K562 (cell line): ENCODE data around the gene TRERF1. TPM values are rescaled to one million over a fixed set of nuclear protein-coding genes. Genes with fewer than 3 reads are reported as not detected.

Experiments
- ATAC-seq: fragments of 200-7000 bp; cut with Tn5 transposase; 3 replicates; pipeline ENCODE4 v1.9.1; 2020; ENCODE audit warnings: moderate library complexity
- BruUV-seq: library from RNA; stranded (reverse); fragments of 400-500 nt; replicated peaks from 2 replicates; lab custom pipeline; 2021; lab: Mats Ljungman, UMichigan
- CTCF ChIA-PET: fragments of 300-600 bp; formaldehyde crosslinking; extraction: SDS; loops from one replicate; lab custom pipeline; 2021; ENCODE audit warnings: low intra/inter-chr PET ratio; lab: Yijun Ruan, JAX
- POLR2A ChIA-PET: fragments of 300-600, 350-650 bp; sonication (Branson Sonifier 250); formaldehyde crosslinking; extraction: SDS; loops from one replicate; lab custom pipeline; 2021; ENCODE audit warnings: antibody characterized with exemption, inconsistent platforms; lab: Yijun Ruan, JAX
- DNase-seq, 4 experiments: peaks; one replicate each; pipeline versions ENCODE4 v3.0.0 to v3.0.0-alpha.2; 2011 to 2018; ENCODE audit warnings: low spot score in 3 of 4, mixed read lengths in 3 of 4; ENCODE audit errors: extremely low read depth in 1 of 4
- FAIRE-seq: peaks from 2 replicates; lab custom pipeline; 2011; peaks lifted over from hg19 to GRCh38; lab: Jason Lieb, UNC
- H2AFZ ChIP-seq: 2 replicates; pipeline ENCODE4 v1.6.0; 2011; ENCODE audit warnings: low read depth, low read length, control low read depth, inconsistent platforms
- H3K27ac ChIP-seq: fragments of 200-600 bp; 3 replicates; pipeline ENCODE4 v1.8.0; 2011; ENCODE audit warnings: low read depth, mild to moderate bottlenecking, control low read depth, inconsistent platforms, low read length, moderate library complexity, mixed read lengths; ENCODE audit errors: extremely low read depth
- H3K27me3 ChIP-seq, 2 experiments: fragments of 300-600 bp in 1 of 2; 2 replicates in 1 of 2; 3 replicates in 1 of 2; pipeline versions ENCODE4 v1.6.0 to v1.8.0; 2011; ENCODE audit warnings: inconsistent platforms in 2 of 2, low read length in 2 of 2, mild to moderate bottlenecking in 1 of 2, mixed read lengths in 1 of 2, moderate library complexity in 1 of 2; ENCODE audit not compliant: control insufficient read depth in 2 of 2, insufficient read depth in 2 of 2
- H3K36me3 ChIP-seq: fragments of 300-600 bp; 3 replicates; pipeline ENCODE4 v1.8.0; 2011; ENCODE audit warnings: mild to moderate bottlenecking, low read length, inconsistent platforms; ENCODE audit not compliant: control insufficient read depth, insufficient read depth
- H3K4me1 ChIP-seq, 2 experiments: fragments of 200-600 bp in 1 of 2; replicated peaks in 1 of 2; 2 replicates in 1 of 2; 3 replicates in 1 of 2; pipeline versions ENCODE4 v1.5.1 to v1.8.0; 2011; ENCODE audit warnings: inconsistent platforms in 2 of 2, low read length in 2 of 2, mild to moderate bottlenecking in 1 of 2, mixed read lengths in 1 of 2, moderate library complexity in 1 of 2; ENCODE audit not compliant: control insufficient read depth in 2 of 2, insufficient read depth in 2 of 2
- H3K4me2 ChIP-seq: 2 replicates; pipeline ENCODE4 v1.6.1; 2011; ENCODE audit warnings: low read length, control low read depth, inconsistent platforms, mixed read lengths; ENCODE audit not compliant: insufficient read depth
- H3K4me3 ChIP-seq: fragments of 200-600 bp; sonication (generic), shearing (Covaris generic); 2 replicates; pipeline ENCODE4 v1.5.1; 2016; ENCODE audit warnings: control low read depth, inconsistent platforms
- H3K79me2 ChIP-seq: fragments of 200-600 bp; 3 replicates; pipeline ENCODE4 v1.8.0; 2011; ENCODE audit warnings: low read length, inconsistent platforms; ENCODE audit not compliant: control insufficient read depth, insufficient read depth
- H3K9ac ChIP-seq, 2 experiments: 2 replicates each; pipeline versions ENCODE4 v1.6.0 to v1.6.1; 2011; ENCODE audit warnings: low read depth in 2 of 2, low read length in 2 of 2, control low read depth in 1 of 2, inconsistent platforms in 1 of 2, mild to moderate bottlenecking in 1 of 2, mixed read lengths in 1 of 2; ENCODE audit not compliant: insufficient read depth in 1 of 2
- H3K9me1 ChIP-seq: one replicate; pipeline ENCODE4 v1.6.0; 2011; ENCODE audit warnings: inconsistent platforms, mild to moderate bottlenecking, low read length, moderate library complexity; ENCODE audit not compliant: control insufficient read depth, insufficient read depth
- H3K9me3 ChIP-seq: replicated peaks from 2 replicates; pipeline ENCODE4 v1.5.1; 2011; ENCODE audit warnings: low read depth, low read length, inconsistent platforms; ENCODE audit not compliant: control insufficient read depth, insufficient read depth
- H4K20me1 ChIP-seq: replicated peaks from 2 replicates; pipeline ENCODE4 v1.6.1; 2011; ENCODE audit warnings: low read length, inconsistent platforms, mixed read lengths; ENCODE audit not compliant: control insufficient read depth, insufficient read depth
- C11orf30 ChIP-seq: fragments of 450-650 bp; IDR thresholded peaks from 2 replicates; pipeline ENCODE4 v1.6.1; 2016; ENCODE audit warnings: low read depth, mild to moderate bottlenecking
- ESRRA ChIP-seq: fragments of 450-650 bp; IDR thresholded peaks from 2 replicates; pipeline ENCODE4 v1.6.1; 2014; ENCODE audit warnings: low read depth, mild to moderate bottlenecking, moderate library complexity, borderline replicate concordance
- GMEB1 ChIP-seq: fragments of 250-450 bp; sonication (Bioruptor Pico); IDR thresholded peaks from 2 replicates; pipeline ENCODE4 v1.4.0; 2020; ENCODE audit warnings: mild to moderate bottlenecking
- MAFF ChIP-seq: IDR thresholded peaks from 2 replicates; pipeline ENCODE4 v1.6.1; 2012; ENCODE audit warnings: low read length, improper control_type of control experiment
- MAFG ChIP-seq: fragments of 450-650 bp; conservative IDR thresholded peaks from 2 replicates; pipeline ENCODE4 v1.6.1; 2016; ENCODE audit warnings: missing genetic modification characterization, missing compliant biosample characterization
- MAFK ChIP-seq: IDR thresholded peaks from 2 replicates; pipeline ENCODE4 v1.6.1; 2011; ENCODE audit warnings: low read length, improper control_type of control experiment
- RBM25 ChIP-seq: fragments of 200-400 bp; formaldehyde crosslinking; IDR thresholded peaks from 2 replicates; pipeline ENCODE4 v1.6.1; 2018; ENCODE audit warnings: low read length, low read depth, moderate library complexity; ENCODE audit not compliant: severe bottlenecking
- THRA ChIP-seq: fragments of 450-650 bp; IDR thresholded peaks from 2 replicates; pipeline ENCODE4 v1.6.1; 2017; ENCODE audit warnings: mild to moderate bottlenecking, moderate library complexity
- ZNF316 ChIP-seq: fragments of 450-650 bp; IDR thresholded peaks from 2 replicates; pipeline ENCODE4 v1.6.1; 2016
- ZNF584 ChIP-seq: fragments of 200-800 bp; sonication (Bioruptor generic); IDR thresholded peaks from 2 replicates; pipeline ENCODE4 v1.6.1; 2016; ENCODE audit warnings: low read depth, mild to moderate bottlenecking, missing genetic modification characterization, missing compliant biosample characterization
- WGBS: fragments of 100-300 bp; shearing (Covaris generic); methylation state at CpG from one replicate; pipeline ENCODE4 v1.1.6; 2016; ENCODE audit warnings: low coverage, mixed read lengths; ENCODE audit not compliant: insufficient coverage; ENCODE audit errors: missing lambda C conversion rate; 5-methylcytosine and 5-hydroxymethylcytosine counted together
- in situ Hi-C: fragments of 300-500 bp; cut with MboI; formaldehyde crosslinking; loops from 4 replicates; pipeline ENCODE4 v1.15.0; 2018; ENCODE audit warnings: inconsistent platforms, mixed read lengths
- intact Hi-C: fragments of 100-400 bp; cut with micrococcal nuclease; formaldehyde crosslinking; loops from 2 replicates; pipeline ENCODE4 v1.14.2; 2022
- polyA plus RNA-seq, 8 experiments: library from polyadenylated mRNA; depleted of rRNA in 4 of 8; stranded (reverse) in 5 of 8; unstranded in 3 of 8; fragments of >200 nt; fragmentation: Nextera tagmentation in 2 of 8; fragmentation: Illumina TruSeq in 1 of 8; extraction: Ambion mirVana in 2 of 8; extraction: Trizol in 1 of 8; gene quantifications; 2 replicates each; pipeline versions ENCODE4 v1.2.1 to v1.2.3, GENCODE V29; 2011 to 2014; ENCODE audit warnings: inconsistent platforms in 1 of 8, missing spikeins in 1 of 8
- total RNA-seq, 7 experiments: library from RNA; depleted of rRNA in 6 of 7; stranded (reverse); fragments of >200 nt in 6 of 7; fragmentation: Illumina TruSeq in 2 of 7; extraction: Trizol in 2 of 7; gene quantifications; 2 replicates each; pipeline versions ENCODE4 v1.2.1 to v1.2.3, GENCODE V29; 2011 to 2021; ENCODE audit warnings: low replicate concordance in 1 of 7

TRERF1 gene
- total and polyA plus RNA-seq, 9 of the 15 experiments (the other 6 are each of a cell fraction or from before 2014, with no cell fraction given), result 0.04 to 0.20 (median 0.07) TPM; not detected in 3

GRCh38 chr6:42381850-42382249 lies 69.9 kb downstream of the TRERF1 start:
- H3K9ac ChIP-seq, result no peak overlapping the region
- H4K20me1 ChIP-seq, result no peaks in the 10 kb centered on the region
- no peak for DNase-seq
- intact Hi-C loops, result no loop called here
- in situ Hi-C loops, result no loop called here
- ChIA-PET CTCF (no interaction called here), POLR2A (interaction anchor here (0.7 kb wide), 1 partner anchor 17 kb away, joined by 4 read pairs; no protein-coding TSS in a partner anchor)
- H3K4me1 ChIP-seq, result peaks cover 0 to 4% of the 10 kb centered on the region in 2 experiments; a peak in 2 of 5 replicates
- 0% methylated on average over 3 of the region's 3 CpGs for WGBS
- no peak overlapping the region for H3K27ac ChIP-seq
- no peak overlapping the region for H2AFZ ChIP-seq
- H3K4me2 ChIP-seq, result no peak overlapping the region
- H3K79me2 ChIP-seq, result no peaks in the 10 kb centered on the region
- peaks cover 16 to 44% of the 10 kb centered on the region in 2 experiments for H3K27me3 ChIP-seq
- H3K36me3 ChIP-seq, result no peaks in the 10 kb centered on the region
- no peak overlapping the region for H3K4me3 ChIP-seq
- TF ChIP-seq RBM25, result peak; percentile 55
- no peak for TF ChIP-seq THRA
- no peaks in the 10 kb centered on the region for H3K9me1 ChIP-seq
- no peaks in the 10 kb centered on the region for H3K9me3 ChIP-seq
- no peak for ATAC-seq
- FAIRE-seq, result no peak
- BruUV-seq, result no TSS peak

GRCh38 chr6:42380228-42380979 lies 71.3 kb downstream of the TRERF1 start:
- H3K27me3 ChIP-seq, result peaks cover 17 to 42% of the 10 kb centered on the region in 2 experiments; a peak in 4 of 5 replicates
- no peaks in the 10 kb centered on the region for H3K9me3 ChIP-seq
- no peaks in the 10 kb centered on the region for H4K20me1 ChIP-seq
- ChIA-PET POLR2A (no interaction called here), CTCF (no interaction called here)
- no peaks in the 10 kb centered on the region for H3K36me3 ChIP-seq
- no peak overlapping the region for H3K9ac ChIP-seq
- FAIRE-seq, result no peak
- H3K79me2 ChIP-seq, result no peaks in the 10 kb centered on the region
- H3K4me2 ChIP-seq, result no peak overlapping the region
- in situ Hi-C loops, result no loop called here
- TF ChIP-seq MAFF, result peak; percentile 61
- peak; percentile 76 for TF ChIP-seq MAFG
- no peak for TF ChIP-seq GMEB1
- TF ChIP-seq C11orf30, result peak; percentile 81
- TF ChIP-seq ESRRA, result 0 out of 2 replicates have a peak, but pooled peaks have one; percentile 27
- TF ChIP-seq MAFK, result peak; percentile 70
- no peak for TF ChIP-seq ZNF584 (CRISPR knock-in tag)
- TF ChIP-seq ZNF316, result peak; percentile 84
- no peak for ATAC-seq
- no peak overlapping the region for H3K27ac ChIP-seq
- no TSS peak for BruUV-seq
- DNase-seq, result no peak
- no peak overlapping the region for H3K4me3 ChIP-seq
- no peak overlapping the region for H2AFZ ChIP-seq
- intact Hi-C loops, result no loop called here
- peaks cover 0 to 4% of the 10 kb centered on the region in 2 experiments; a peak in 2 of 5 replicates for H3K4me1 ChIP-seq
- H3K9me1 ChIP-seq, result no peaks in the 10 kb centered on the region
- 0% methylated on average over 4 of the region's 4 CpGs for WGBS
